CD4-positive, CD25-positive, alpha-beta regulatory T cell (primary cell): ENCODE measurements around the gene NTM. TPM values are rescaled to one million over a fixed set of nuclear protein-coding genes. Genes with fewer than 3 reads are reported as not detected.
"Not testable (repeated sequence)": the region's sequence is repeated elsewhere in the genome, so short reads cannot be mapped to it uniquely, and the experiment has no call there.

Source experiments
- ATAC-seq, 2 donors: fragments of 150-1000 bp; cut with Tn5 transposase; one replicate each; pipeline ENCODE4 v1.10.0; 2021; ENCODE audit warnings: low read depth in 2 of 2, moderate number of reproducible peaks in 2 of 2, moderate library complexity in 1 of 2
- DNase-seq, 3 donors: peaks; one replicate each; pipeline versions ENCODE4 v3.0.0 to v3.0.0-alpha.2; 2012 to 2022; ENCODE audit warnings: mixed read lengths in 1 of 3
- H3K27ac ChIP-seq: one replicate; pipeline ENCODE4 v1.7.0; 2013; ENCODE audit warnings: mild to moderate bottlenecking, low read length; ENCODE audit not compliant: insufficient read depth, poor library complexity, severe bottlenecking
- H3K27me3 ChIP-seq: one replicate; pipeline ENCODE4 v1.7.0; 2013; ENCODE audit warnings: low read length; ENCODE audit not compliant: control insufficient read depth, insufficient read depth
- H3K36me3 ChIP-seq: one replicate; pipeline ENCODE4 v1.7.0; 2013; ENCODE audit warnings: mild to moderate bottlenecking, low read length, moderate library complexity; ENCODE audit not compliant: control insufficient read depth, insufficient read depth
- H3K4me1 ChIP-seq: 2 replicates; pipeline ENCODE4 v1.7.0; 2013; ENCODE audit warnings: mild to moderate bottlenecking, low read length; ENCODE audit not compliant: insufficient read depth, control insufficient read depth, poor library complexity, severe bottlenecking
- H3K4me3 ChIP-seq: one replicate; pipeline ENCODE4 v1.7.0; 2013; ENCODE audit warnings: low read depth, mild to moderate bottlenecking, low read length, moderate library complexity
- H3K9me3 ChIP-seq, 2 experiments: 1 replicate in 1 of 2; 2 replicates in 1 of 2; pipeline ENCODE4 v1.7.0; 2013; ENCODE audit warnings: low read length in 2 of 2, mild to moderate bottlenecking in 1 of 2, moderate library complexity in 1 of 2; ENCODE audit not compliant: control insufficient read depth in 2 of 2
- H3K27ac Mint-ChIP-seq, 3 donors: one replicate each; pipeline ENCODE4 v1.8.0; 2020 to 2022; ENCODE audit warnings: mild to moderate bottlenecking in 3 of 3, mixed read lengths in 3 of 3, moderate library complexity in 2 of 3
- H3K27me3 Mint-ChIP-seq: one replicate; pipeline ENCODE4 v1.8.0; 2022; ENCODE audit warnings: mild to moderate bottlenecking, mixed read lengths
- H3K36me3 Mint-ChIP-seq: one replicate; pipeline ENCODE4 v1.8.0; 2020; ENCODE audit warnings: mixed read lengths
- H3K4me1 Mint-ChIP-seq, 4 donors: one replicate each; pipeline ENCODE4 v1.8.0; 2020 to 2022; ENCODE audit warnings: mixed read lengths in 4 of 4, mild to moderate bottlenecking in 1 of 4
- H3K4me3 Mint-ChIP-seq, 4 donors: one replicate each; pipeline ENCODE4 v1.8.0; 2020 to 2022; ENCODE audit warnings: mild to moderate bottlenecking in 4 of 4, mixed read lengths in 4 of 4, moderate library complexity in 3 of 4
- H3K9me3 Mint-ChIP-seq, 7 donors: one replicate each; pipeline ENCODE4 v1.8.0; 2020 to 2022; ENCODE audit warnings: mixed read lengths in 7 of 7, mild to moderate bottlenecking in 3 of 7, moderate library complexity in 2 of 7
- polyA plus RNA-seq, 4 donors: library from polyadenylated mRNA; unstranded; fragments of 300-500 nt; fragmentation: Illumina TruSeq; gene quantifications; one replicate each; pipeline ENCODE4 v1.2.3, GENCODE V29; 2021
- total RNA-seq: library from RNA; stranded (reverse); gene quantifications from one replicate; pipeline ENCODE4 v1.2.3, GENCODE V29; 2022

The NTM gene
- total and polyA plus RNA-seq, 5 donors from 2014 or later, result 1.3 TPM; not detected in 4

DNA sequence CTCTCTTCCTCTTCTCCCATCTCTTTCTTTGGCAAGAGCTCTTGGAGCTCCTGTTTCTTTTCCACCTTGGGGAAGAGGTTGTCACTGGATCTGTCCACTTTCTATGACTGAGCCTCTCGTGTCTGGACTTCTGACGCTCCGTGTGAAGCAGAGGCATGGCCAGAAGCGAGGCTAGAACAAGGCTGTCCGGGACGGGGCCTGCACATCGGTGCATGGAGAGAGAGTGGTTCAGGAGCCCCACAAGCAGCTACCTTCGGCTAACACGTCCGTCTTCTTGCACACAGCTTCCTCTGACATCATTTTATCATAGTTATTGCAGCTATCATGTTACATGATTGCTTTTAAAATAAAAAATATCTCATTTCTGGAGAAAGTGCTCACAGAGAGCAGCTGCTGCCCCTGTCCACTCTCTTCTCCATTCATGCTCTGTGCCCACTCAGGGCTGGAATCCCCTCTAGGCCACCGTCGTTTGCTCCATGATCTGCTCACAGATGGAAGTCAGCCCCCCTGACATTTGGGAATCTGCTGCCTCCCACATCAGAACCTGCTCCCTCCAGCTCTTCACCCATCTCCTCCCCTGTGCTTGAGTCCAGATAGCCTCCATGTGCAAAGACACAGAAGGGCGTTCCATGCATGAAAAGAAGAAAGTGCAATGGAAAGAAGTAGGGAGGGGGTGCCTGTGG lies 308.4 kb downstream of the NTM start:
- Mint-ChIP-seq H3K9me3 (no peaks in the 10 kb centered on the region), H3K27me3 (no peaks in the 10 kb centered on the region), H3K4me1 (no peaks in the 10 kb centered on the region), H3K4me3 (no peak overlapping the region), H3K27ac (no peak overlapping the region), H3K36me3 (no peaks in the 10 kb centered on the region)
- Histone ChIP-seq H3K27me3 (no peaks in the 10 kb centered on the region), H3K4me3 (no peak overlapping the region), H3K36me3 (no peaks in the 10 kb centered on the region), H3K9me3 (no peaks in the 10 kb centered on the region), H3K4me1 (no peaks in the 10 kb centered on the region), H3K27ac (no peak overlapping the region)
- DNase-seq, result no peak
- ATAC-seq, result no peak

DNA sequence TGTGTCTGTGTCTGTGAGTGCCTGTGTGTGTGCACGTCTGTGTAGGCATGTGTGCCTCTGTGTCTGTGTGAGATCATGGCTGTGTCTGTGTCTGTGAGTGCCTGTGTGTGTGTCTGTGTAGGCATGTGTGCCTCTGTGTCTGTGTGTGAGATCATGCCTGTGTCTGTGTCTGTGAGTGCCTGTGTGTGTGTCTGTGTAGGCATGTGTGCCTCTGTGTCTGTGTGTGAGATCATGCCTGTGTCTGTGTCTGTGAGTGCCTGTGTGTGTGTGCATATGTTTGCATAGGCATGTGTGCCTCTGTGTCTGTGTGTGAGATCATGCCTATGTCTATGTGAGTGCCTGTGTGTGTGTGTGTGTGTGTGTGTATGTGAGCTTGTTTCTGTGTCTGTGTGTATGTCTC lies 310.0 kb downstream of the NTM start:
- H3K4me3 Mint-ChIP-seq, H3K9me3 Mint-ChIP-seq, ATAC-seq, DNase-seq, H3K27me3 ChIP-seq, H3K9me3 ChIP-seq, H3K27me3 Mint-ChIP-seq, H3K4me3 ChIP-seq, H3K27ac ChIP-seq, H3K4me1 Mint-ChIP-seq, H3K36me3 ChIP-seq, H3K36me3 Mint-ChIP-seq, H3K27ac Mint-ChIP-seq, H3K4me1 ChIP-seq: not testable (repeated sequence)

DNA sequence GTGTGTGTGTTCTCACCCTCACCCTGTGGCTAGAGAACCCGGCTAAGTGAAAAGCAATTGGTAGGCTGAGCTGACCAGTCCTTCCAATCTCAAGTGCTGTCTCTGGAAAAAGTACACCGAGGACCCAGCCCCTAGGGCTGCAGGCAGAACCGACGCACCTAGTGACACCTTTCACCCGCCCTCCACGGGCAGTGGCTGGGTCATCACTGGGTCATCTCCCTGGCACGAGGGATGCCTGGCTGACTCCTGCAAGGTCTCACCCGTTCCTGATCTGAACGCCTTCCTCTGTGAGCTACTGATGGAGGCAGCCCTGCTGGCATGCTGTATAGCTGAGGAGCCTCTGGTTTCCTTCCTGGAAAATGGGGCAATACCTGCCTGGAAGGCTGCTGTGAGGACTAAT lies 311.5 kb downstream of the NTM start:
- Histone ChIP-seq H3K27ac (no peak overlapping the region), H3K4me1 (no peaks in the 10 kb centered on the region), H3K27me3 (no peaks in the 10 kb centered on the region), H3K9me3 (no peaks in the 10 kb centered on the region), H3K36me3 (no peaks in the 10 kb centered on the region), H3K4me3 (no peak overlapping the region)
- no peaks in the 10 kb centered on the region for H3K36me3 Mint-ChIP-seq
- DNase-seq, result no peak
- H3K9me3 Mint-ChIP-seq, result peaks cover 0 to 6% (median 0%) of the 10 kb centered on the region in 7 donors
- H3K27ac Mint-ChIP-seq, result no peak overlapping the region
- no peak for ATAC-seq
- H3K4me1 Mint-ChIP-seq, result no peaks in the 10 kb centered on the region
- H3K4me3 Mint-ChIP-seq, result no peak overlapping the region
- H3K27me3 Mint-ChIP-seq, result no peaks in the 10 kb centered on the region

DNA sequence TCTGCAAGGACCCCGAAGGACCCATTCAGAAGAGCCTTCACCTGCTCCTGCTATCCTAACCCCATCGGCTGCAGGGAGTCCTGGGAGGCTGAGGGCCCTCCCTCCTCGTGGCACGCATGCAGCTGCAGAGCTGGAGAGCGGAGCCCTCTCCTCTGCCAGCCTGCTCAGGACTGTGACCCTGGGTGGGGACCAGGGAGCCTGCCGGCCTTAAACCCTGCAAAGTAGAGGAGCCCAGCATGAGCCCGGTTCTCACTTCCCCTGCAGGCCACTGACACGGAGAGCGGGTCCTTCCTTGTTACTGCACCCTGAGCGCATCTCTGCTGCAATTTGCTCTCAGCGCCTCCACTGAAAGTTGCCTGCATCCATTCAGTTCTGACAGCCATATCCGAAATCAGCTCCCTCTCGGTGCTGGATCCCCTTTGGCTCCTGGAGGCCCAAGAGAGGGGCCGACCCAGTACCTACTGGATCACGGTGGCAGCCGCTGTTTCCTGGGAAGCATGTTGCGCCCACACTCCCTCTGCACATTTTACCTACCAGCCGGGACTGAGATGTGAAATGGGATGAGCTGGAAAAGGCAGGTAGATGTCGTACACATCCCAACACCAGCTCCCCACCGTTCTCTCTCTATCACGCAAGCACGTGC lies 312.1 kb downstream of the NTM start:
- no peaks in the 10 kb centered on the region for H3K4me1 ChIP-seq
- H3K4me1 Mint-ChIP-seq, result no peaks in the 10 kb centered on the region
- H3K27ac ChIP-seq, result no peak overlapping the region
- ATAC-seq (no peak), DNase-seq (no peak)
- H3K36me3 ChIP-seq, result no peaks in the 10 kb centered on the region
- no peak overlapping the region for H3K27ac Mint-ChIP-seq
- H3K27me3 ChIP-seq, result no peaks in the 10 kb centered on the region
- H3K4me3 Mint-ChIP-seq, result no peak overlapping the region
- no peaks in the 10 kb centered on the region for H3K27me3 Mint-ChIP-seq
- H3K36me3 Mint-ChIP-seq, result no peaks in the 10 kb centered on the region
- H3K9me3 Mint-ChIP-seq, result peaks cover 0 to 6% (median 0%) of the 10 kb centered on the region in 7 donors
- no peaks in the 10 kb centered on the region for H3K9me3 ChIP-seq
- no peak overlapping the region for H3K4me3 ChIP-seq

DNA sequence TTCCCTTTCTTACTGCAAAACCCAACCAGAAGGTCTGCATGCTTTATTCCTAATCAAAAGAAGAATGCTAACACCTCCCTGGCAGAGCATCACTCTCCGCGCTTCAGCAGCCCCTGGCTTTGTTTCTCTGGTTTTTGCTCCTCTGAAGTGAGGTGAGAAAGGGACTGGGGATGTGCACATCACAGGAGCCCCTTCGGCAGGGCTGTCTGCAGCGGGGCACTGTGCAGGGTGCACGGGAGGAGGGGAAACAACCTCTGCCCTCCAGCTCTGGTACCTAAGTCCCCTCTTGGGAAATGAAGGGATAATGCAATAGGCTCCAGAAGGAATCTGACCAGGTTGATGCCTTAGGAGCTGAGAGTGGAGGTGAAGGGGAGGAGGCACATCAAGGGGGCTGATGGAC lies 312.7 kb downstream of the NTM start:
- peaks cover 3% of the 10 kb centered on the region for H3K4me1 ChIP-seq
- H3K27me3 Mint-ChIP-seq, result no peaks in the 10 kb centered on the region
- H3K4me3 Mint-ChIP-seq, result no peak overlapping the region
- no peak overlapping the region for H3K27ac ChIP-seq
- no peaks in the 10 kb centered on the region for H3K9me3 ChIP-seq
- H3K9me3 Mint-ChIP-seq, result peaks cover 0 to 6% (median 0%) of the 10 kb centered on the region in 7 donors
- no peaks in the 10 kb centered on the region for H3K36me3 ChIP-seq
- ATAC-seq (no peak), DNase-seq (no peak)
- H3K4me1 Mint-ChIP-seq, result no peaks in the 10 kb centered on the region
- no peaks in the 10 kb centered on the region for H3K27me3 ChIP-seq
- no peak overlapping the region for H3K4me3 ChIP-seq
- no peak overlapping the region for H3K27ac Mint-ChIP-seq
- no peaks in the 10 kb centered on the region for H3K36me3 Mint-ChIP-seq

DNA sequence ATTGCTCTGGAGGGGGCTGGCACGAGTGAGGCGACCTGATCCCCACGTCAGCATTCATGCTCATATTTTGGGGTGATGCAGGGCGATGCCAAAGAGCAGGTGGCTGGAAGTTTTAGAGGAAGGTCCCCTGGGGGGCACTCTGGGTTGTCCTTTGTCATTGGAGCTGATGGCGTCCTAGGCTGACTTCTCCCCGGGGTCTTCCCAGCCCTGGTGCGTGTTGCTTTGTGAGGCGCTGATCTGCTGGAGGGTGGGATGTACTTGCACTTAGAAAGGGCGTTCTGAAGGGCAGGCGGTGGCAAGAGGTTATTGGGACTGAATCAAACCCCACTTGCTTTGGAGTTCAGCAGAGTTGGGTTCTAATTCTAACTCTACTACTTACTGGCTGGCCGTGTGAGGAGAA lies 313.3 kb downstream of the NTM start:
- Histone ChIP-seq H3K36me3 (no peaks in the 10 kb centered on the region), H3K27me3 (no peaks in the 10 kb centered on the region), H3K9me3 (no peaks in the 10 kb centered on the region), H3K27ac (no peak overlapping the region), H3K4me1 (peaks cover 3% of the 10 kb centered on the region), H3K4me3 (no peak overlapping the region)
- H3K36me3 Mint-ChIP-seq, result no peaks in the 10 kb centered on the region
- no peaks in the 10 kb centered on the region for H3K27me3 Mint-ChIP-seq
- DNase-seq (no peak), ATAC-seq (no peak)
- no peak overlapping the region for H3K27ac Mint-ChIP-seq
- H3K4me3 Mint-ChIP-seq, result no peak overlapping the region
- peaks cover 0 to 6% (median 0%) of the 10 kb centered on the region in 7 donors for H3K9me3 Mint-ChIP-seq
- no peaks in the 10 kb centered on the region for H3K4me1 Mint-ChIP-seq

DNA sequence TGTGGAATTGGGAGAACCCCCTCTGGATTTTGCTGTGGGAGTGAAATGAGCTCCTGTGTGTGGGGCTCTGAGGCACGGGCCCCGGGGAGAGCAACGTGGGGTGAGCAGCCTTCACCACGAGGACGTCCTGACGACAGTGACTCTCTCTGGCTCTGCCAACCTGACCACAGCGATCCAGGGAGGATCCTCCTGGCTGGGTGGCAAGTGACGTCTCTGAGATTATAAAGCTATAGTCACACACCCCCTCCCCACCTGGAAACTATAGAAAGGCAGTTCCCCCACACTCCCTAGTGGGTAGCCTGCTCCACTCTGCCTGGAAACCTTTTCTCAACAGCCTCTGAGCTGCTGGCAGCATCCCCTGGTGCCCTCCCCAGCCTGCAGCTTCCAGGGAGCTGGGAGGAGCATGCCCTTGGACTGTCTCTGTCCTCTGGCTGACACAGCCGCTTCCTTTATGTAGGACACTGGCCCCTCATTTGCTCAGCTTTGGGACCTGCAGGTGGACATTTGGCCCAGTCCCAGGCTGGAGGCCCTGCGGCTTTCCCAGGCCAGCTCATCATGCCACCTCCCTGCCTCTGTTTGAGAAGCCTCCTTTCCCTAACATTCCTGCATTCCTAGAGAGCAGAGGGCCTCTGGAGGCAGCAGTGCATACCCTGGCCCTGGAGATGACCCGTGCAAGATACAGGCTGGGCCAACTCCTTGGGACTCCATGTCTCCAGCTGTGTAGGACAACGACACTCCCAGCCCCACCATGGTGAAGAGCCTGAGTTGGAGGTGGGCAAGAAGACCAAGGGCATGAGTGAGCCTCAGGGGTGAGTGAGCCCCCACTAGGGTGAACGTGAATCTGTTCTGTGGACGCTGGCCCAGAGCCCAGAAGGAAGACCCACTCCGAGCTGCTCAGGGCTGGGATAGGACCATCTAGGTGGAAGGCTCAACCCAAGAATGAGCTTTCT lies 314.0 kb downstream of the NTM start:
- no peaks in the 10 kb centered on the region for H3K4me1 Mint-ChIP-seq
- no peaks in the 10 kb centered on the region for H3K27me3 Mint-ChIP-seq
- no peaks in the 10 kb centered on the region for H3K36me3 Mint-ChIP-seq
- no peak overlapping the region for H3K4me3 Mint-ChIP-seq
- H3K4me1 ChIP-seq, result peaks cover 3% of the 10 kb centered on the region
- no peak overlapping the region for H3K27ac Mint-ChIP-seq
- no peak for ATAC-seq
- no peak overlapping the region for H3K4me3 ChIP-seq
- H3K27ac ChIP-seq, result no peak overlapping the region
- H3K9me3 Mint-ChIP-seq, result peaks cover 0 to 6% (median 0%) of the 10 kb centered on the region in 7 donors
- no peak for DNase-seq
- H3K27me3 ChIP-seq, result no peaks in the 10 kb centered on the region
- H3K36me3 ChIP-seq, result no peaks in the 10 kb centered on the region
- H3K9me3 ChIP-seq, result no peaks in the 10 kb centered on the region
